Tibial nerve (tissue), 4 donors: Measurements from ENCODE around the gene SGMS2. TPM values are rescaled to one million over a fixed set of nuclear protein-coding genes. Genes with fewer than 3 reads are reported as not detected.
A peak's percentile ranks its signal among the peaks of the same experiment; 100 is the strongest.

ENCODE experiments used
- DNase-seq, 2 donors: peaks; one replicate each; pipeline ENCODE4 v3.0.0-alpha.2; 2019; ENCODE audit warnings: low spot score in 2 of 2
- H3K27ac ChIP-seq, 4 donors: fragments of 200-600 bp; sonication (generic) in 3 of 4; one replicate each; pipeline ENCODE4 v1.5.1; 2017 to 2019; ENCODE audit warnings: mild to moderate bottlenecking in 1 of 4
- H3K27me3 ChIP-seq, 2 donors: fragments of 200-600 bp; sonication (generic) in 1 of 2; one replicate each; pipeline versions ENCODE4 v1.5.1 to v1.6.0; 2017 to 2019
- H3K36me3 ChIP-seq, 3 donors: fragments of 200-600 bp; sonication (generic); one replicate each; pipeline ENCODE4 v1.5.1; 2018 to 2019
- H3K4me1 ChIP-seq, 4 donors: fragments of 200-600 bp; sonication (generic) in 3 of 4; one replicate each; pipeline ENCODE4 v1.5.1; 2017 to 2019
- H3K4me3 ChIP-seq, 4 donors: fragments of 200-600 bp; sonication (generic) in 3 of 4; one replicate each; pipeline ENCODE4 v1.5.1; 2017 to 2019; ENCODE audit warnings: mild to moderate bottlenecking in 1 of 4, moderate library complexity in 1 of 4
- H3K9me3 ChIP-seq, 4 donors: fragments of 200-600 bp; sonication (generic) in 3 of 4; one replicate each; pipeline ENCODE4 v1.5.1; 2017 to 2019
- EP300 ChIP-seq, 2 donors: sonication (generic); formaldehyde crosslinking; IDR thresholded peaks; one replicate each; pipeline ENCODE4 v1.6.1; 2017; ENCODE audit warnings: antibody characterized with exemption in 2 of 2, mild to moderate bottlenecking in 1 of 2
- POLR2A ChIP-seq, 2 donors: fragments of 450-650 bp; IDR thresholded peaks; one replicate each; pipeline ENCODE4 v1.6.1; 2017; ENCODE audit warnings: antibody characterized with exemption in 2 of 2, mild to moderate bottlenecking in 2 of 2, moderate library complexity in 2 of 2
- WGBS, 2 donors: methylation state at CpG; one replicate each; pipeline ENCODE4 v1.1.5; 2018; 5-methylcytosine and 5-hydroxymethylcytosine counted together
- total RNA-seq, 4 donors: library from RNA; depleted of rRNA; stranded (reverse); fragments of >200 nt; gene quantifications; one replicate each; pipeline ENCODE4 v1.1.0, GENCODE V29; 2016
- TF ChIP-seq, protein P1 (sequence below), 5 experiments: fragments of 200-600 bp in 3 of 5; fragments of 450-650 bp in 2 of 5; sonication (generic) in 3 of 5; IDR thresholded peaks; one replicate each; pipeline ENCODE4 v1.5.1; 2016 to 2019; ENCODE audit warnings: antibody characterized with exemption in 5 of 5, mild to moderate bottlenecking in 3 of 5, moderate library complexity in 2 of 5

Gene SGMS2
- 100 to 1,000 TPM in 2 of 4 donors, 10 to 100 TPM in 2; 76.6 to 179 (median 127) TPM for total RNA-seq

DNA sequence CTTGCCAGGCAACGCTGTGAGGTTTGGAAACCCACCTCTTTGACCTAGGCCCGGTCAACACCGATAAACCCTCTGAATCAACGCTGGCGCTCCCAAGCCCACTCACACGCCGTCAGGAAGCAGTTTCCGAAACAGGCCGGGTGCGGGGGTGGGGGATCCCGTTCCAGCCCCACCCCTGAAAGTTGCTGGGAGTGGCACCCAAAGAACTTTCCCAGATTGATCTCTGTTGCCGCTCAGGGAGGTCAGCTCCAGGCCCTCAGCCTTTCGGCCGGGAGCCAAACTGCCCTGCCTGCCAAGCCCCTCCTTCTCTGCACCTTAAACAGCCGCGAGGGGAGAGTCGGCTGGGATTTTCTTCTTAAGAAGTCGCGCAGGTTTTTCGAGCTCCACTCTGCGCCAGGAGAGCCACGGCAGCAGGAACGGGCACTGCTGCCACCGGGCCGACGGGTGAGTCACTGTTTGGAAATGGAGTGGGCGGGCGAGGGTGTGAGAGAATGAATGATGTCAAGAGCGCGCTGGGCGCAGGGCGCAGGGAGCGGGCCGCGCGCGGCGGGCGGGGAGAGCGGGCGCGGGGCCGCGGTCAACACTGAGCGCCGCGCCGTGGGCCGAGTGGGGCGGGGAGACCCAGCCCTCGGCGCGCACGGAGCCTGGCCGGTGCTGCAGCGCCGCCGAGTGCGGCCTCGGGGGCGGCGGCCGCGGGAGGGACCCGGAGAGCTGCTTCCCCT lies at the start of gene SGMS2:
Gene SGMS2, plus strand, starts transcription at position 583 of the 722 bp plus-strand sequence. CDS start 70,622 bp downstream, outside the sequence.
- Histone ChIP-seq H3K36me3 (no peaks in the 10 kb centered on the region), H3K4me3 (peak within 1 kb of the TSS; percentile 61 to 80 (median 70)), H3K27me3 (no peaks in the 10 kb centered on the region), H3K27ac (peak within 1 kb of the TSS; percentile 79 to 99 (median 92)), H3K9me3 (no peaks in the 10 kb centered on the region), H3K4me1 (peaks cover 0 to 32% (median 10%) of the 10 kb centered on the region in 4 donors)
- TF ChIP-seq POLR2A (IDR thresholded peaks at IDR 0.05) (peak; percentile 79 to 81), EP300 (IDR thresholded peaks at IDR 0.05) (peak; percentile 44 to 93)
- TF ChIP-seq, protein P1, sequence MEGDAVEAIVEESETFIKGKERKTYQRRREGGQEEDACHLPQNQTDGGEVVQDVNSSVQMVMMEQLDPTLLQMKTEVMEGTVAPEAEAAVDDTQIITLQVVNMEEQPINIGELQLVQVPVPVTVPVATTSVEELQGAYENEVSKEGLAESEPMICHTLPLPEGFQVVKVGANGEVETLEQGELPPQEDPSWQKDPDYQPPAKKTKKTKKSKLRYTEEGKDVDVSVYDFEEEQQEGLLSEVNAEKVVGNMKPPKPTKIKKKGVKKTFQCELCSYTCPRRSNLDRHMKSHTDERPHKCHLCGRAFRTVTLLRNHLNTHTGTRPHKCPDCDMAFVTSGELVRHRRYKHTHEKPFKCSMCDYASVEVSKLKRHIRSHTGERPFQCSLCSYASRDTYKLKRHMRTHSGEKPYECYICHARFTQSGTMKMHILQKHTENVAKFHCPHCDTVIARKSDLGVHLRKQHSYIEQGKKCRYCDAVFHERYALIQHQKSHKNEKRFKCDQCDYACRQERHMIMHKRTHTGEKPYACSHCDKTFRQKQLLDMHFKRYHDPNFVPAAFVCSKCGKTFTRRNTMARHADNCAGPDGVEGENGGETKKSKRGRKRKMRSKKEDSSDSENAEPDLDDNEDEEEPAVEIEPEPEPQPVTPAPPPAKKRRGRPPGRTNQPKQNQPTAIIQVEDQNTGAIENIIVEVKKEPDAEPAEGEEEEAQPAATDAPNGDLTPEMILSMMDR (IDR thresholded peaks at IDR 0.05), result peak in 4 of 5 experiments; percentile 12 to 49 (median 27)
- DNase-seq, result peak; percentile 80 to 83
- WGBS, 2 donors, result 0 to 1% methylated on average over 42 to 46 of the region's 65 CpGs

DNA sequence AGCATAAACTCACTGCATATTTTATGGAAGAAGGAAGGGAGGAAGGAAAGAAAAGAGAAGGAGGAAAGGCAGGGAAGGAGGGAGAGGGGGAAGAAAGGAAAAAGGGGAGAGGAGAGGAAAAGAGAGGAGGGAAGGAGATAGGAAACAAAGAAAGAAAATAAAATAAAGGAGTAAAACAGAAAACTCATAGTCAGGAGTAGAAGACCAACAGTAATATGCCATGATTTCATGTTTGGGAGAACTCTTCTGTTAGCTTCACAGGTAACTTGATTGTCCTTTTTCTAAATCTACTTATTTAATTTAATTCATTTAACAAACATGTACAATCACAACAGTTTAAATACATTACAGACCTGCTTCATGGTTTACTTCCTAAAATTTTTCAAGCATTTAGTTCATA lies 46.8 kb upstream of the SGMS2 start:
- DNase-seq, result no peak
- Histone ChIP-seq H3K36me3 (no peaks in the 10 kb centered on the region), H3K27me3 (no peaks in the 10 kb centered on the region), H3K9me3 (peaks cover 0 to 3% (median 0%) of the 10 kb centered on the region in 4 donors), H3K27ac (no peak overlapping the region), H3K4me3 (no peak overlapping the region), H3K4me1 (peaks cover 0 to 3% (median 0%) of the 10 kb centered on the region in 4 donors)
- TF ChIP-seq POLR2A (IDR thresholded peaks at IDR 0.05), result no peak
- TF ChIP-seq, protein P1 (IDR thresholded peaks at IDR 0.05), result no peak
- no peak for TF ChIP-seq EP300 (IDR thresholded peaks at IDR 0.05)

DNA sequence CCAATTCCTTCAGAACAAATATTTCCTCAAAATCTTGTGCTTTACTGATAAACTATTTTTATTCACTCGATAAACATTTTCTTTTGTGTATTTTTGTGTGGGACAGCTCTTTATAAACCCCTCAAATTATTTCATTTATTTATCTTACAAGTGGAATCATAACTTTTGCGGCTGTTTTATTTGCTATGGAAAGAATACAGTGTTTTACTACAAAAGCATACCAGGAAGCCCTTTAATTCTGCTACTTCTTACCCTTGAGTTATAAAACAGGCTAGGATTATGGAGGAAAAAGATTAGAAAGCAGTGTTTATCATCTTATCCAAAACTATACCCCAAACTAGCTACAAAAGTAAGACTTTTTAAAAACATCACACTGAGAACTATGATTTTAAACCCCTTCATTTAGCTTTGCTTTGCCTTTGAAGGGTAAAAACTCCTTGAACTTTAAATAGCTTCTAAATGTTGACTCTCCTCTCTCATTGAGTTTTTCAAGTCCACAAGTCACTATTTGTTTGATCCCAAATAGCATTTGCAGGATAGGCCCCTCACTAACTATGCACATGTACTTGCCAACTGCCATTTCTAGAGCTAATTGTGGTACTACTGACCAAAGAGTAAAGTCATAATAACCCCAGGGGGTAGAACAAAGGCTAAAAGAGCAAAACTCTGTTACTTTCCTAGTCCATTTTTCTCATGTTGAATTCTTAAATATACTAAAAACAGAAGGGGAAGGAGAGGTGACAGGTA lies 45.8 kb upstream of the SGMS2 start:
- Histone ChIP-seq H3K27me3 (no peaks in the 10 kb centered on the region), H3K36me3 (no peaks in the 10 kb centered on the region), H3K4me1 (peaks cover 0 to 12% (median 0%) of the 10 kb centered on the region in 4 donors), H3K4me3 (no peak overlapping the region), H3K27ac (no peak overlapping the region), H3K9me3 (peaks cover 0 to 3% (median 0%) of the 10 kb centered on the region in 4 donors)
- no peak for DNase-seq
- TF ChIP-seq, protein P1 (IDR thresholded peaks at IDR 0.05), result no peak
- no peak for TF ChIP-seq EP300 (IDR thresholded peaks at IDR 0.05)
- no peak for TF ChIP-seq POLR2A (IDR thresholded peaks at IDR 0.05)
- 67 to 69% methylated on average over 2 of the region's 2 CpGs for WGBS, 2 donors

DNA sequence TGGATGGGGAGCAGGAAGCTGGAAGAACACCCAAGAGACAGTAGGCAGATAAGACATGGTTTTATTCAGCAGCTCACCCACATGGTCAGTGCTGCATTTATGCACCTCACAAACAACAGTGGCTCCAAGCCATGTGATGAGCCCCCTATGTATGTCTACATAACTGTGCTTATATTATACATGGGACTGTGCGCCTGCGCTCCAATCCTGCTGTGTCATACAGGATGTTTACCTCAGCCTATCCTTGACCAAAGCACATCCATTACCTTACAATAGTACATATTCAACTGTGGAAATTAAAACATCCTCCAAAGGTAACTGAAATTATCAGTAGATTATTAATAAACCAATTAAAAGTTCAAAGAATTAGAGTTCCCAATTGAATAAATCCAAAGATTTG lies 44.1 kb upstream of the SGMS2 start:
- no peak overlapping the region for H3K4me3 ChIP-seq

More for the DNA sequence above, 44.1 kb upstream of the SGMS2 start:
- no peaks in the 10 kb centered on the region for H3K36me3 ChIP-seq
- H3K9me3 ChIP-seq, result peaks cover 0 to 3% (median 0%) of the 10 kb centered on the region in 4 donors
- H3K27me3 ChIP-seq, result no peaks in the 10 kb centered on the region
- DNase-seq, result no peak
- TF ChIP-seq, protein P1 (IDR thresholded peaks at IDR 0.05), result no peak
- TF ChIP-seq EP300 (IDR thresholded peaks at IDR 0.05) (no peak), POLR2A (IDR thresholded peaks at IDR 0.05) (no peak)
- peaks cover 0 to 12% (median 0%) of the 10 kb centered on the region in 4 donors for H3K4me1 ChIP-seq
- H3K27ac ChIP-seq, result no peak overlapping the region
- 96 to 100% methylated on average over 2 of the region's 2 CpGs for WGBS, 2 donors
